B cell (primary cell): ENCODE results near the gene C11orf91. TPM values are rescaled to one million over a fixed set of nuclear protein-coding genes. Genes with fewer than 3 reads are reported as not detected.

Experiments
- ATAC-seq: fragments of 200-7000 bp; cut with Tn5 transposase; one replicate; pipeline ENCODE4 v1.10.0; 2021; ENCODE audit warnings: low read depth, mild to moderate bottlenecking, moderate number of reproducible peaks, moderate library complexity
- CTCF ChIA-PET: fragments of 350-600 bp; sonication (Branson Sonifier 250); formaldehyde crosslinking; loops from one replicate; lab custom pipeline; 2021; ENCODE audit warnings: antibody characterized with exemption, inconsistent platforms; lab: Charles Lee
- POLR2A ChIA-PET: fragments of 350-600 bp; sonication (Branson Sonifier 250); formaldehyde crosslinking; loops from one replicate; lab custom pipeline; 2021; ENCODE audit warnings: antibody characterized with exemption; lab: Charles Lee
- DNase-seq: peaks from one replicate; pipeline ENCODE4 v3.0.0; 2013
- H2AFZ ChIP-seq: 2 replicates; pipeline ENCODE4 v1.6.1; 2012; ENCODE audit warnings: mild to moderate bottlenecking, low read depth, low read length; ENCODE audit not compliant: insufficient read depth, poor library complexity, severe bottlenecking
- H3K27ac ChIP-seq, 2 donors: 1 replicate in 1 of 2; 2 replicates in 1 of 2; pipeline ENCODE4 v1.5.1; 2012 to 2013; ENCODE audit warnings: low read length in 2 of 2, mild to moderate bottlenecking in 2 of 2, moderate library complexity in 1 of 2
- H3K27me3 ChIP-seq, 4 experiments: fragments of 200-600 bp in 1 of 4; sonication (generic) in 1 of 4; replicated peaks in 1 of 4; 1 replicate in 2 of 4; 2 replicates in 2 of 4; pipeline versions ENCODE4 v1.6.1 to v1.7.0; 2013 to 2016; ENCODE audit warnings: low read length in 3 of 4, mild to moderate bottlenecking in 2 of 4, mixed read lengths in 1 of 4, moderate library complexity in 1 of 4; ENCODE audit not compliant: insufficient read depth in 4 of 4, control insufficient read depth in 3 of 4; ENCODE audit errors: control extremely low read depth in 1 of 4
- H3K36me3 ChIP-seq, 2 experiments: replicated peaks in 1 of 2; 1 replicate in 1 of 2; 2 replicates in 1 of 2; pipeline versions ENCODE4 v1.6.1 to v1.7.1; 2013; ENCODE audit warnings: low read length in 1 of 2; ENCODE audit not compliant: insufficient read depth in 2 of 2, control insufficient read depth in 1 of 2; ENCODE audit errors: control extremely low read depth in 1 of 2, extremely low read depth in 1 of 2
- H3K4me1 ChIP-seq, 2 donors: fragments of 200-600 bp in 1 of 2; sonication (generic) in 1 of 2; 1 replicate in 1 of 2; 2 replicates in 1 of 2; pipeline versions ENCODE4 v1.5.1 to v1.6.1; 2013 to 2017; ENCODE audit warnings: low read length in 2 of 2; ENCODE audit not compliant: control insufficient read depth in 2 of 2, insufficient read depth in 2 of 2
- H3K4me2 ChIP-seq: replicated peaks from 2 replicates; pipeline ENCODE3; 2012; ENCODE audit warnings: mild to moderate bottlenecking, low read depth, low read length; ENCODE audit not compliant: poor library complexity, severe bottlenecking
- H3K4me3 ChIP-seq, 5 experiments: fragments of 200-600 bp in 1 of 5; sonication (generic) in 1 of 5; 1 replicate in 3 of 5; 2 replicates in 2 of 5; pipeline versions ENCODE4 v1.5.1 to v1.7.0; 2011 to 2016; ENCODE audit warnings: low read length in 4 of 5, mild to moderate bottlenecking in 4 of 5, low read depth in 2 of 5, control low read depth in 1 of 5, moderate library complexity in 1 of 5; ENCODE audit not compliant: insufficient read depth in 1 of 5; ENCODE audit errors: control extremely low read depth in 1 of 5, extremely low read depth in 1 of 5
- H3K79me2 ChIP-seq: fragments of 200-600 bp; sonication (generic); one replicate; pipeline ENCODE4 v1.6.0; 2016; ENCODE audit warnings: low read length; ENCODE audit not compliant: control insufficient read depth, insufficient read depth
- H3K9ac ChIP-seq: fragments of 200-600 bp; sonication (generic); 2 replicates; pipeline ENCODE4 v1.6.1; 2017; ENCODE audit warnings: mild to moderate bottlenecking, low read length, moderate library complexity
- H3K9me3 ChIP-seq, 3 donors: one replicate each; pipeline versions ENCODE4 v1.6.1 to v1.7.1; 2013; ENCODE audit warnings: low read length in 2 of 3; ENCODE audit not compliant: control insufficient read depth in 2 of 3, insufficient read depth in 1 of 3; ENCODE audit errors: control extremely low read depth in 1 of 3
- H4K20me1 ChIP-seq: 2 replicates; pipeline ENCODE4 v1.6.0; 2012; ENCODE audit warnings: mild to moderate bottlenecking, low read length; ENCODE audit not compliant: insufficient read depth, control insufficient read depth, poor library complexity, severe bottlenecking
- H3K27ac Mint-ChIP-seq: one replicate; pipeline ENCODE4 v1.8.0; 2021; ENCODE audit warnings: mixed read lengths
- H3K27me3 Mint-ChIP-seq: one replicate; pipeline ENCODE4 v1.8.0; 2021; ENCODE audit warnings: mixed read lengths
- H3K4me1 Mint-ChIP-seq: one replicate; pipeline ENCODE4 v1.8.0; 2021; ENCODE audit warnings: mixed read lengths
- H3K4me3 Mint-ChIP-seq: one replicate; pipeline ENCODE4 v1.8.0; 2021; ENCODE audit warnings: mixed read lengths
- H3K9me3 Mint-ChIP-seq: one replicate; pipeline ENCODE4 v1.8.0; 2022; ENCODE audit warnings: mixed read lengths; ENCODE audit not compliant: insufficient read depth
- EZH2 ChIP-seq: IDR thresholded peaks from 2 replicates; pipeline ENCODE4 v1.6.1; 2012; ENCODE audit warnings: borderline replicate concordance, low read depth, mild to moderate bottlenecking, moderate library complexity, low read length; ENCODE audit not compliant: insufficient read depth, poor library complexity, severe bottlenecking
- WGBS: methylation state at CpG from one replicate; pipeline ENCODE4 v1.1.5; 2013; ENCODE audit warnings: missing lambda C conversion rate; ENCODE audit not compliant: insufficient coverage; 5-methylcytosine and 5-hydroxymethylcytosine counted together
- intact Hi-C: fragments of 100-400 bp; cut with micrococcal nuclease; formaldehyde crosslinking; loops from one replicate; pipeline ENCODE4 v1.10.0; 2022
- polyA plus RNA-seq: library from polyadenylated mRNA; depleted of rRNA; stranded (reverse); fragments of >200 nt; gene quantifications from 2 replicates; pipeline ENCODE4 v1.2.3, GENCODE V29; 2012
- total RNA-seq, 2 donors: library from RNA; stranded (reverse); fragments of 120-200 nt in 1 of 2; gene quantifications; 1 replicate in 1 of 2; 2 replicates in 1 of 2; pipeline versions ENCODE4 v1.2.3 to v1.2.4, GENCODE V29; 2013 to 2022
- TF ChIP-seq, protein P1 (sequence below): fragments of 200-600 bp; IDR thresholded peaks from one replicate; pipeline ENCODE4 v1.8.0; 2022; ENCODE audit warnings: antibody characterized with exemption, mild to moderate bottlenecking

C11orf91 gene
- total and polyA plus RNA-seq, 2 donors (not counting 1 experiment from before 2014, with no cell fraction given), result not detected

DNA sequence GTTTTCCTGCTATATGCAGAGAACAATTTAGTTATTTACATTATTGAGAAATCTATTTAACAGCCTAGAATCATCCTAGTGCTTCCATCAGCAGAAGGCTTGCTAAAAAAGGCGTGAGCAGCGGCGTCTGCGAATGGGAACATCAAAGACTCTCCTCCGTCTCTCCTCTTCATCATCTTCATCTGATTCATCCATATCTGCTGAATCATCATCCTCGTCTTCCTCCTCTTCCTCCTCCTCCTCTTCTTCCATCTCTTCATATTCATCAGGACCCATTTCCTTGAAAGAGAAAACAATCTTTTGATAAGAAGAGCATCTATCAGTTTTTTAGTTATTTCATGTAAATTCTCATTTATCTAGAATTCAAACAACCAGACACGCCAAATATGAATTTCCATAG is 41.2 kb upstream of the C11orf91 start:
- Mint-ChIP-seq H3K4me1 (peaks cover 2% of the 10 kb centered on the region), H3K9me3 (no peaks in the 10 kb centered on the region), H3K27me3 (no peaks in the 10 kb centered on the region), H3K4me3 (no peak overlapping the region), H3K27ac (no peak overlapping the region)
- 97% methylated on average over 5 of the region's 7 CpGs for WGBS
- no peak for ATAC-seq
- no peak for TF ChIP-seq EZH2
- TF ChIP-seq, protein P1, sequence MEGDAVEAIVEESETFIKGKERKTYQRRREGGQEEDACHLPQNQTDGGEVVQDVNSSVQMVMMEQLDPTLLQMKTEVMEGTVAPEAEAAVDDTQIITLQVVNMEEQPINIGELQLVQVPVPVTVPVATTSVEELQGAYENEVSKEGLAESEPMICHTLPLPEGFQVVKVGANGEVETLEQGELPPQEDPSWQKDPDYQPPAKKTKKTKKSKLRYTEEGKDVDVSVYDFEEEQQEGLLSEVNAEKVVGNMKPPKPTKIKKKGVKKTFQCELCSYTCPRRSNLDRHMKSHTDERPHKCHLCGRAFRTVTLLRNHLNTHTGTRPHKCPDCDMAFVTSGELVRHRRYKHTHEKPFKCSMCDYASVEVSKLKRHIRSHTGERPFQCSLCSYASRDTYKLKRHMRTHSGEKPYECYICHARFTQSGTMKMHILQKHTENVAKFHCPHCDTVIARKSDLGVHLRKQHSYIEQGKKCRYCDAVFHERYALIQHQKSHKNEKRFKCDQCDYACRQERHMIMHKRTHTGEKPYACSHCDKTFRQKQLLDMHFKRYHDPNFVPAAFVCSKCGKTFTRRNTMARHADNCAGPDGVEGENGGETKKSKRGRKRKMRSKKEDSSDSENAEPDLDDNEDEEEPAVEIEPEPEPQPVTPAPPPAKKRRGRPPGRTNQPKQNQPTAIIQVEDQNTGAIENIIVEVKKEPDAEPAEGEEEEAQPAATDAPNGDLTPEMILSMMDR, result no peak
- ChIA-PET POLR2A (no interaction called here), CTCF (interaction anchor here (0.6 to 3.4 kb wide), 34 partner anchors 8 to 774 kb away, joined by 3 to 115 read pairs (median 4); partner anchors contain the start of gene C11orf91)
- Histone ChIP-seq H3K4me3 (no peak overlapping the region), H2AFZ (no peak overlapping the region), H3K79me2 (no peaks in the 10 kb centered on the region), H3K9me3 (no peaks in the 10 kb centered on the region), H3K9ac (no peak overlapping the region), H3K36me3 (peaks cover 6 to 16% of the 10 kb centered on the region in 2 experiments), H4K20me1 (no peaks in the 10 kb centered on the region), H3K27me3 (no peaks in the 10 kb centered on the region), H3K4me2 (no peak overlapping the region), H3K4me1 (peaks cover 0 to 1% of the 10 kb centered on the region in 2 donors), H3K27ac (no peak overlapping the region)
- intact Hi-C loops, result loop anchor here (1.0 to 5.0 kb wide), 4 partner anchors 26 to 780 kb away; no protein-coding TSS in a partner anchor
- no peak for DNase-seq

DNA sequence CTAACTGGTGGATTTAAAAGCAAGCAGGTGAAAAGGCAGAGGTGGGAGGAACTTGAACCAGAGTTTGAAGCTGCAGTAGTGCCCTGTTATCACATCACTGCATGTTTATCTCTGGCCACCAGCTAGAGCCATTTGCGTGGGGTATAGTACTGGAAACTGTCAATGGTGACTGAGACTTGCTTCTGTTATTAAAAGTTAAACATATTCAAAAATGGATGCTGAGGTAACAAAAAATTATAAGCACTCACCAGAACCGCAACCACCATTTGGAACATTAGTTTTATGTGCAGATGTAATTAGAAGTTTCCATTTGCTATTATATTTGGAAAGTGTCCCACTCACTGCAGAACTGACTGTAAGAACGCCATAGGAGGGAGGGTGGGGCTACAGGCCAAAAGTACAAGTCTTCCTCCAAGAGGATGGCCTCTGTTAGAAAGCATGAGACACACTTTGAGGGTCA is 36.8 kb upstream of the C11orf91 start:
- peaks cover 16 to 21% of the 10 kb centered on the region in 2 donors for H3K4me1 ChIP-seq
- H3K9me3 ChIP-seq, result no peaks in the 10 kb centered on the region
- ChIA-PET POLR2A (no interaction called here), CTCF (interaction anchor here (0.7 to 1.8 kb wide), 5 partner anchors 17 to 1907 kb away, joined by 3 to 12 read pairs (median 3); no protein-coding TSS in a partner anchor)
- no peaks in the 10 kb centered on the region for H3K9me3 Mint-ChIP-seq
- H3K9ac ChIP-seq, result no peak overlapping the region
- ATAC-seq (no peak), DNase-seq (no peak)
- intact Hi-C loops, result loop anchor here (2.0 to 10.0 kb wide), 2 partner anchors 481 to 1927 kb away; partner anchors contain the start of genes HIPK3 and TRIM44
- H3K27me3 ChIP-seq, result no peaks in the 10 kb centered on the region
- peak overlapping the region; percentile 83 for H2AFZ ChIP-seq
- H3K27ac ChIP-seq, result no peak overlapping the region
- H3K4me3 ChIP-seq, result no peak overlapping the region
- H3K27ac Mint-ChIP-seq, result peak overlapping the region; percentile 57
- no peaks in the 10 kb centered on the region for H3K27me3 Mint-ChIP-seq
- TF ChIP-seq EZH2, result no peak
- TF ChIP-seq, protein P1, result no peak
- no peaks in the 10 kb centered on the region for H4K20me1 ChIP-seq
- no peak overlapping the region for H3K4me3 Mint-ChIP-seq
- H3K4me1 Mint-ChIP-seq, result peaks cover 29% of the 10 kb centered on the region
- H3K79me2 ChIP-seq, result peaks cover 3% of the 10 kb centered on the region
- WGBS, result 78% methylated on average over 1 of the region's 3 CpGs
- no peaks in the 10 kb centered on the region for H3K36me3 ChIP-seq
- no peak overlapping the region for H3K4me2 ChIP-seq
